ENCODE data around the gene SUPT5H.
A peak's percentile ranks its signal among the peaks of the same experiment; 100 is the strongest.

The SUPT5H gene

GRCh38 chr19:39514840-39515550 is 69.6 kb downstream of the SUPT5H start, which contains the start of gene SELENOV:
SELENOV (plus strand) TSS chr19:39515139; CDS start chr19:39515213, 74 bp downstream.
- peaks cover 27% of the 10 kb centered on the region for H3K27me3 Mint-ChIP-seq (ENCODE audit: low read depth, poor library complexity)

GRCh38 chr19:39515551-39516191 is 70.3 kb downstream of the SUPT5H start:
- peak overlapping the region; percentile 86 for H3K4me3 Mint-ChIP-seq
- H3K27me3 Mint-ChIP-seq (ENCODE audit: low read depth, poor library complexity): peaks cover 27% of the 10 kb centered on the region
- peak overlapping the region; percentile 48 for H3K27ac Mint-ChIP-seq
- peak; percentile 54 for DNase-seq
- no peak for TF ChIP-seq CTCF (IDR thresholded peaks at IDR 0.05)
- H3K9me3 Mint-ChIP-seq: no peaks in the 10 kb centered on the region
- peaks cover 49% of the 10 kb centered on the region for H3K4me1 Mint-ChIP-seq
- H3K36me3 Mint-ChIP-seq (ENCODE audit: low read depth): peaks cover 5% of the 10 kb centered on the region

More at GRCh38 chr19:39514840-39515550, 69.6 kb downstream of the SUPT5H start, which contains the start of gene SELENOV:
- Mint-ChIP-seq H3K27ac (peak within 1 kb of the TSS; percentile 48), H3K9me3 (no peaks in the 10 kb centered on the region), H3K4me1 (peaks cover 42% of the 10 kb centered on the region), H3K4me3 (peak within 1 kb of the TSS; percentile 86), H3K36me3 (ENCODE audit: low read depth) (peaks cover 5% of the 10 kb centered on the region)
- TF ChIP-seq CTCF (IDR thresholded peaks at IDR 0.05): peak; percentile 34
- DNase-seq: peak; percentile 72

GRCh38 chr19:39516270-39516669 is 70.9 kb downstream of the SUPT5H start:
- Mint-ChIP-seq H3K9me3 (no peaks in the 10 kb centered on the region), H3K27ac (peak overlapping the region; percentile 22), H3K27me3 (ENCODE audit: low read depth, poor library complexity) (peaks cover 27% of the 10 kb centered on the region), H3K4me3 (peak overlapping the region; percentile 86), H3K36me3 (ENCODE audit: low read depth) (peaks cover 5% of the 10 kb centered on the region), H3K4me1 (peaks cover 52% of the 10 kb centered on the region)
- no peak for TF ChIP-seq CTCF (IDR thresholded peaks at IDR 0.05)
- DNase-seq: no peak

GRCh38 chr19:39517432-39517831 is 72.0 kb downstream of the SUPT5H start:
- Mint-ChIP-seq H3K27me3 (ENCODE audit: low read depth, poor library complexity) (peaks cover 27% of the 10 kb centered on the region), H3K4me3 (peak overlapping the region; percentile 86), H3K4me1 (peaks cover 57% of the 10 kb centered on the region), H3K27ac (peak overlapping the region; percentile 17), H3K36me3 (ENCODE audit: low read depth) (peaks cover 5% of the 10 kb centered on the region), H3K9me3 (no peaks in the 10 kb centered on the region)
- TF ChIP-seq CTCF (IDR thresholded peaks at IDR 0.05): no peak
- DNase-seq: no peak

GRCh38 chr19:39518458-39518857 is 73.1 kb downstream of the SUPT5H start:
- Mint-ChIP-seq H3K36me3 (ENCODE audit: low read depth) (peaks cover 12% of the 10 kb centered on the region), H3K27ac (peak overlapping the region; percentile 99), H3K9me3 (no peaks in the 10 kb centered on the region), H3K4me1 (peaks cover 57% of the 10 kb centered on the region), H3K27me3 (ENCODE audit: low read depth, poor library complexity) (peaks cover 27% of the 10 kb centered on the region), H3K4me3 (peak overlapping the region; percentile 77)
- TF ChIP-seq CTCF (IDR thresholded peaks at IDR 0.05): no peak
- DNase-seq: no peak

Data from nephron progenitor cell (in vitro differentiated cells).